Iris pigment epithelial cell (primary cell): Measurements from ENCODE around the gene MAD1L1.
"Not testable (repeated sequence)": the region's sequence is repeated elsewhere in the genome, so short reads cannot be mapped to it uniquely, and the experiment has no call there.

Experiments
- DNase-seq: peaks from one replicate; pipeline ENCODE4 v3.0.0-alpha.2; 2011; ENCODE audit warnings: low read depth

Gene MAD1L1

DNA sequence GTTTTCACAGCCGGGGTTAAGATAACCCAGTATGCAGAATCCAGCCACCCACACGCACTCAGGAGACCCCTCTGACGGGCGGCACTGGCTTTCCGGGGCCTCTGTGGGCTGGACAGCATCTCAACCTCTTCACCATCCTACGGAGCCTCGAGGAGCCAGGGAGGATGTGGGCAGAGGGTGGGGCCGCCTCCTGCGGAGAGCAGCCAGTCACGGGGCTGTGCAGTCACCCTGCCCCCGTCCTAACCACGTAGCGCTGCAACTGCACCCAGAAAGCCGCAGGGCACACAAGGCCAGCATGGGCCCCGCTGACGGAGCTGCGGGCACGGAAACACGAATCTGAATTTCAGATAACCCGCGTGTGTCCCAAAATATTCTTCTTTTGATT lies 292.4 kb downstream of the MAD1L1 start:
- peak; percentile 60 for DNase-seq

GRCh38 chr7:1939434-1940401 lies 293.0 kb downstream of the MAD1L1 start:
- DNase-seq, result no peak

DNA sequence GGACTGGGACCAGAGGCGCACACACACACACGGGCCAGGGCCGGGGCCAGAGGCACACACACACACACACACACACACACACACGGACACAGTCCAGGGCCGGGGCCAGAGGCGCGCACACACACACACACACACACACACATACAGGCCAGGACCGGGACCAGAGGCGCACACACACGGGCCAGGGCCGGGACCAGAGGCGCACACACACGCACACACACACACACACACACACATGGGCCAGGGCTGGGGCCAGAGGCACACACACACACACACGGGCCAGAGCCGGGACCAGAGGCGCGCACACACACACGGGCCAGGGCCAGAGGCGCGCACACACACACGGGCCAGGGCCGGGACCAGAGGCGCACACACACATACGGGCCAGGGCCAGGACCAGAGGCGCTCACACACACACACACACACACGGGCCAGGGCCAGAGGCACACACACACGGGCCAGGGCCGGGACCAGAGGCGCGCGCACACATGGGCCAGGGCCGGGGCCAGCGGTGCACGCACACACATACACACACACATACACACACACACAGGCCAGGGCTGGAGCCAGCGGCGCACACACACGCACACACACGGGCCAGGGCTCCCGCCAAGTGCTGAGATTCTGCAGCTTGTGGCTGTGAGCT lies 293.8 kb downstream of the MAD1L1 start:
- no peak for DNase-seq

DNA sequence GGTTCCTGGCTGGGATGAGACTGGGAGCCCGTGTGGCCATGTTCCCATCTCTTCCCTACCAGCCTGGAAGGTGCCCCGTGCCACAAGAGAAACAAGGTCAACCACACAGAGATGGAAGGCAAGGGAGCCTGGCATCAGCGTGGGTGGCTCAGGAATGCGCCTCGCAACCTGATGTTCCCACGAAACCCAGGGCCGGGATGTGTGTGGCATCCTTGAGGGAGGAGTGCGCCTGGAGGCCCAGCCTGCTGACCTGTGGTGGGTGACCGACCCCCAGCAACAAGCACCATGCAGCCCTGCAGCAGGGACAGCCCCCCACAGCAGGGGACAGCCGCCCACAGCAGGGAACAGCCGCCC lies 295.5 kb downstream of the MAD1L1 start:
- DNase-seq, result no peak

GRCh38 chr7:1936531-1937251 lies 296.1 kb downstream of the MAD1L1 start:
- DNase-seq, result no peak

DNA sequence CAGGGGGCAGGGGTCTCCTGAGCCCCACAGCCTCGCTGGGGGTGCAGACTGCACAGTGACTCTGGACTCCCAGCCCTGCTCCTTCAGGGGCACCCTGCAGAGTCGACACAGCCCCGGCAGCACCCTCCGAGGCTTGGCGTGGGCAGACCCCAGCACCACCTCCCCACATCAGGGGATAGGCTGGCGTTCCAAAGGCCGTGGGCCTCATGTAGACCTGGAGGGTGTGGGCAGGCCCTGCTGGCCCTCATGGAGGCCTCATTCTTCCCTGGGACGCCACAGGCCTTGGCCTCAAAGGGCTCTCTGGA lies 296.8 kb downstream of the MAD1L1 start:
- no peak for DNase-seq

DNA sequence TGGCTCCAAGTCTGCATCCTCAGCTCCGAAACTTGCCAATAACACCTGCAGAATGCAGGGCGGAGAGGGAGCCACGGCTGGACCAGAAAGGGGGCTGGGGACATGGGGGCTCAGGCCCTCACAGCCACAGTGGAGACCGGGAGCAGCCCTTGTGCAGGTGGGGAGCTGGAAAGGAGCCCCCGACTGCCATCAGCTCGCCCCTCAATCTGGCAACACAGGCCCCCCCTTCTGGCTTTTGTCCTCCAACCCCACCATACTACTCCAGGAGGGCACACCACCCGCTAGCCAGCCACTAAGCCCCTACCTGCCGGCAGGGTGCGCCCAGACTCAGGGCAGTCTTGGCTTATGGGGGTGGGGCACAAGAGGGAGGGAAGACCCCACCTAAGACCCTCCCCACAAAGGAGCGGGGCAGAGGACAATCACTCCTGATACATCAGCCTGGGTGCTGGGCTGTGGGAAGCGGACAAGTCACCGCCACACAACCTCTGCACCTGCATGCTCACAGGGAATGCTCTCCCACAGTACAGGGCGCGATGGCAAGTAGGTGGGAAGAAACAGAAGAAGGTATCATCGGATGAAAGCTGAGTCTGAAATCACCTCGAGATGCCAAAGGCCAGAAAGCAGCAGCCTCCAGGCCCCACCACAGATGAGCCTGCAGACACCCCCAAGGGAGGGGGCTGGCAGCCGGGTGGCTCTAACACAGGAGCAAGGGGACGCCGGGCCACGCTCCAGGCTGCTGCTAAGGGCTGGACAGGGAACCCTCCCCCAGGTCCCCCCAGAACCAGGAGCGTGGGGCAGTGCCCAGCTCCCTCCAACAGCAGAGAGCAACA lies 297.4 kb downstream of the MAD1L1 start:
- DNase-seq, result no peak

DNA sequence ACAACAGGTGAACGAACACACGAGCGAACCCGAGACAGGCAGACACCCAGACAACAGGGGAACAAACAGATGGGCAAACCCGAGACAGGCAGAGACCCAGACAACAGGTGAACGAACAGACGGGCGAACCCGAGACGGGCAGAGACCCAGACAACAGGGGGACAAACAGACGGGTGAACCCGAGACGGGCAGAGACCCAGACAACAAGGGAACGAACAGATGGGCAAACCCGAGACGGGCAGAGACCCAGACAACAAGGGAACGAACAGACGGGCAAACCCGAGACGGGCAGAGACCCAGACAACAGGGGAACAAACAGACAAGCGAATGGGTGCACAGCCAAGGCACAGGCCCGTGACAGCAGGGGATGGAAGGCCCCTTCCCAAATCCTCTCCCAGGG lies 298.0 kb downstream of the MAD1L1 start:
- DNase-seq, result no peak

- DNase-seq, result no peak
Measured at GRCh38 chr7:1934017-1934416, 298.7 kb downstream of the MAD1L1 start.

GRCh38 chr7:1933066-1933750 lies 299.5 kb downstream of the MAD1L1 start:
- no peak for DNase-seq

GRCh38 chr7:1931951-1932270 lies 300.8 kb downstream of the MAD1L1 start:
- no peak for DNase-seq

GRCh38 chr7:1931256-1931950 lies 301.3 kb downstream of the MAD1L1 start:
- peak; percentile 40 for DNase-seq

- DNase-seq, result no peak
Measured at GRCh38 chr7:1930381-1931065, 302.2 kb downstream of the MAD1L1 start.

DNA sequence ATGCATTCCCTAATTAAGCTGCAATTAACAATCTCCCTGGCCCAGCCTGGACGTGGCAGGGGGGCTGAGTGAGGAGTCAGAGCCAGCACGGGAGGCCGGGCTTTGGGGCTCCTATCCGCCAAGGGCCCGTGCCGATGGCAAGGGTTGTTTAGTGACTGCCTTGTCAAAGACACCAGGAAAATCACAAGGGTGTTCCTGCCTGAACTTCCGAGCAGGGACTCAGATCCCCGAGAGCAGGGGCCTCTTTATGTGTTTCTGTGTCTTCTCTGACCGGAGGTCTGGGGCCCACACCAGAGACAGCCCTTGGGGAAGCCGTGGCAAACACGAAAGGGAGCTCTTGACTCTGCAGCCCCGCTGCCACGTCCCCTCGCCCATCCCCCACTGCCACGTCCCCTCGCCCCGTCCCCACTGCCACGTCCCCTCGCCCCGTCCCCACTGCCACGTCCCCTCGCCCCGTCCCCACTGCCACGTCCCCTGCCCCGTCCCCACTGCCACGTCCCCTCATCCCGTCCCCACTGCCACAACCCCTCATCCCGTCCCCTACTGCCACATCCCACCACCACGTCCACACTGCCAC lies 303.3 kb downstream of the MAD1L1 start:
- not testable (repeated sequence) for DNase-seq

DNA sequence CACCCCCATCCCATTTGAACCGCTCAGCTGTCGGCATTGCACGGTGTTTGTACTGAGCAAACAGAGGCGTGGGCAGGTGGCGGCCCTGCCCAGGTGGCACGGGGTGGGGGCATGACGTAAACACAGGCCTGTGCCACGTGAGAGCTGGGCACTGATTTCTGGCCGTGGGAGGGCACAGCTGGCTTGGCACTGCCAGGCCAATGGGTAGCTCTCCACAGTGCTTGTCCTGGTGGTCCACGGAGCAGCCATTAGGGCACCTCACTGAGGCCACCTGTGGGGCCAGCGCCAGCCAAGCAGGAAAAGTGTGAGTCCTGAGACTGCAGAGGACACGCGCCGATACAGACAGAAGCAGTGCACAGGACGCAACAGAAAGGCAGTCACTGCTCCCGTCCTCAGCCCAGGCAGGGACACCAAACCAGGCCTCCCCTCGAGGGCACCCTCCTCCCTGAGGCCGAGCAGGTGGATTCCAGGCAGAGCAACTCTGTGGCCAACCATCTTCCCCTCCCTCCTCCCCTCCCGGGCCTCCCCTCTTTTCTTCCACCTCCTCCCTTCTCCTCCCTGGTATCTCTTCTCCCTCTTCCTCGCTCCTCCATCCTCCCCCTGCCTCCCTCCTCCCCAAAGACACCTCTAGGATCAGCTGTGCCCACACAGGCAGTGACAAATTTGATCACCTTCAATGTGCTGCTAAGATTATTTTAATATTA lies 303.9 kb downstream of the MAD1L1 start:
- no peak for DNase-seq

DNA sequence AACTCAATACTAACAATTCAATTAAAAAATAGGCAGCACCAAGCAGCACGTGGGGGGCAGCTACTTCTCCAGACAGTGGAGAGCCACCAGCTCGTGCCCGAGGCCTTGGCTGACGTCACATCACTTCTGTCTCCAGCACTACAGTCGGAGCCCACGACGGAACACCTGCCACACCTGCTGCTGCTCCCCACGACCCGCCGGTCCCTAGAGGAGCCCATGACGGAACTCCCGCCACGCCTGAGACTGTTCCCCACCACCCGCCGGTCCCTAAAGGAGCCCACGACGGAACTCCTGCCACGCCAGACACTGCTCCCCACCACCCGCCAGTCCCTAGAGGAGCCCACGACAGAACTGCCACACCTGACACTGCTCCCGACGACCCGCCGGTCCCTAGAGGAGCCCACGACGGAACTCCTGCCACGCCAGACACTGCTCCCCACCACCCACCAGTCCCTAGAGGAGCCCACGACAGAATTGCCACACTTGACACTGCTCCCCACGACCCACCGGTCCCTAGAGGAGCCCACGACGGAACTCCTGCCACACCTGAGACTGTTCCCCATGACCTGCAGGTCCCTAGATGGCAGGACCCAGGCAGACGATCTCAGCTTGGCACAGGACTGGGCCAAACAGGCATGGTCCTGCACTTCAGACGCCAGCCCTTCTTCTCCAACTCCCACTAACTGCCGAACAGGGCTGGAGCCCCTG lies 304.7 kb downstream of the MAD1L1 start:
- DNase-seq, result no peak

DNA sequence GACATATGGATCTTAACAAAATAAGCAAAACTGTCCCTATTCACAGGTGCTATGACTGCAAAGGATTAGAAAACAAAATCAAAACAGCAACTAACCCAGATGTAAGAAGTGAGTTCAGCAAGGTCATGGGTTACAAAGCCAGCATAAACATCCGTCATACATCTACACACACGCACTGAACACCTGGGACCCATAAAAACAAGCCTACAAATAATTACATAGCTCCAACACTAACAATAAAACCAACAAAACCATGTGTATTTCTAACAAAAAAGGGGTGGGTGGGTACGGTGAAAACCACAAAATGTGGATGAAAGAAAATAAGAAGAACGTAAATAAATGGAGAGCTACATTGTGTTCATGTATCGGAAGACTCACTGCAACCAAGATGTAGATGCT lies 305.8 kb downstream of the MAD1L1 start:
- DNase-seq, result no peak

DNA sequence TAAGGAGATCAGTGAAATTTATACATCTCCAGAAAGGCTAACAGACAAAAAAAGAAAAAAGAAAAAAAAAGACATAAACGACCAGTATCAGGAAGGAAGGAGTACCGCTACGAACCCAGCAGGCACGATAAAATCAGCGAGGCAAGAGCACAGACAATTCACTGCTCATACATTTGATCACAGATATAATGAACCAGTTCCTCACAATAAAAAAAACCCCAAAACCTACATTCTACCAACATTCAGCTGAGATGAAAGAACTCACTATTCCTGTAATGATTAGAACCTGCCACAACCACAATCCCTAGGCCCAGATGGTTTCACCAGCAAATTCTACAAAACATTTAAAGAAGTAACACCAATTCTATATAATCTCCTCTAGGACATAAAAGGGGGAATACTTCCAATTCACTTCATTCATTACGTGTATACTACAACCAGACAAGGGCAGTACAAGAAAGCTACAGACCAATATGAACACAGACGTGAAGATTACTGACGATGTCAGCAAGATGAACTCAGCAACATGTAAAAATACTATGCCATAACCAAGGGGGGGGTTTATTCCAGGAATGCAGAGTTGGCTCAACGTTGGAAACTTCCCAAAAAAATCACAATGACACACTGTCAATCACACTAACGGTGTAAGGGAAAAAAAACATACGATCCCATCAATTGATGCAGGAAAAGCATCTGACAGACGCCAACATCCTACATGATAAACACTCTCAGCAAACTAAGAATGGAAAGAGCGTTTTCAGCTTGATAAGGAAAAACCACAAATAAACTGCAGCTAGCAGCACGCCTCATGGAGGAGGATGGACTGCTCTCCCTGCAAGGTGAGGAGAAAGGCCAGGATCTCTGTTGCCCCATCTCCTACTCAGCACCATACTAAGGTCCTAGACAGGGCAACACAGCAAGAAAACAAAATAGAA lies 306.5 kb downstream of the MAD1L1 start:
- DNase-seq, result no peak
